Uterus (tissue), 2 donors: ENCODE data around the gene SCAPER.

ENCODE experiments used
- CTCF ChIP-seq, 4 experiments: fragments of 200-600 bp in 2 of 4; fragments of 450-650 bp in 2 of 4; sonication (generic) in 2 of 4; IDR thresholded peaks; one replicate each; pipeline ENCODE4 v1.5.1; 2016 to 2019; ENCODE audit warnings: antibody characterized with exemption in 4 of 4, mild to moderate bottlenecking in 2 of 4, moderate library complexity in 1 of 4
- POLR2A ChIP-seq, 2 donors: fragments of 450-650 bp; IDR thresholded peaks; one replicate each; pipeline ENCODE4 v1.6.1; 2016; ENCODE audit warnings: antibody characterized with exemption in 2 of 2, mild to moderate bottlenecking in 1 of 2, moderate library complexity in 1 of 2

GRCh38 chr15:76324066-76324465, 581.1 kb downstream of the SCAPER start:
- TF ChIP-seq CTCF (IDR thresholded peaks at IDR 0.05) (no peak), POLR2A (IDR thresholded peaks at IDR 0.05) (no peak)
